Hematopoietic multipotent progenitor cell treated with erythropoietin and hydrocortisone succinate and interleukin-3 and kit ligand, for 6 days (in vitro differentiated cells): Measurements from ENCODE around the gene GAS2L1.
A peak's percentile ranks its signal among the peaks of the same experiment; 100 is the strongest.
"Not testable (repeated sequence)": the region's sequence is repeated elsewhere in the genome, so short reads cannot be mapped to it uniquely, and the experiment has no call there.

ENCODE experiments used
- DNase-seq: peaks from one replicate; pipeline ENCODE4 v3.0.0-alpha.2; 2015

Gene GAS2L1

GRCh38 chr22:29344137-29344536 is 37.7 kb downstream of the GAS2L1 start:
- DNase-seq: no peak

GRCh38 chr22:29344889-29345288 is 38.4 kb downstream of the GAS2L1 start:
- not testable (repeated sequence) for DNase-seq

- DNase-seq: no peak
Observed at GRCh38 chr22:29345932-29346331, 39.5 kb downstream of the GAS2L1 start.

- no peak for DNase-seq
Observed at GRCh38 chr22:29346659-29347058, 40.2 kb downstream of the GAS2L1 start.

GRCh38 chr22:29348041-29348440 is 41.6 kb downstream of the GAS2L1 start:
- no peak for DNase-seq

GRCh38 chr22:29348956-29349355 is 42.5 kb downstream of the GAS2L1 start:
- DNase-seq: no peak

GRCh38 chr22:29351042-29351441 is 44.6 kb downstream of the GAS2L1 start:
- no peak for DNase-seq

GRCh38 chr22:29351891-29352290 is 45.4 kb downstream of the GAS2L1 start:
- DNase-seq: no peak

- DNase-seq: no peak
Observed at GRCh38 chr22:29352778-29353177, 46.3 kb downstream of the GAS2L1 start.

- no peak for DNase-seq
Observed at GRCh38 chr22:29353286-29353685, 46.8 kb downstream of the GAS2L1 start.

GRCh38 chr22:29353860-29354259 is 47.4 kb downstream of the GAS2L1 start:
- no peak for DNase-seq

GRCh38 chr22:29357193-29357890 is 50.9 kb downstream of the GAS2L1 start:
- DNase-seq: not testable (repeated sequence)

GRCh38 chr22:29359469-29359868 is 53.0 kb downstream of the GAS2L1 start:
- peak; percentile 75 for DNase-seq
